ENCODE data around the gene GRIK4. TPM values are rescaled to one million over a fixed set of nuclear protein-coding genes. Genes with fewer than 3 reads are reported as not detected.

Gene GRIK4
- total RNA-seq, 1 donor from 2014 or later: 4.3 TPM

DNA sequence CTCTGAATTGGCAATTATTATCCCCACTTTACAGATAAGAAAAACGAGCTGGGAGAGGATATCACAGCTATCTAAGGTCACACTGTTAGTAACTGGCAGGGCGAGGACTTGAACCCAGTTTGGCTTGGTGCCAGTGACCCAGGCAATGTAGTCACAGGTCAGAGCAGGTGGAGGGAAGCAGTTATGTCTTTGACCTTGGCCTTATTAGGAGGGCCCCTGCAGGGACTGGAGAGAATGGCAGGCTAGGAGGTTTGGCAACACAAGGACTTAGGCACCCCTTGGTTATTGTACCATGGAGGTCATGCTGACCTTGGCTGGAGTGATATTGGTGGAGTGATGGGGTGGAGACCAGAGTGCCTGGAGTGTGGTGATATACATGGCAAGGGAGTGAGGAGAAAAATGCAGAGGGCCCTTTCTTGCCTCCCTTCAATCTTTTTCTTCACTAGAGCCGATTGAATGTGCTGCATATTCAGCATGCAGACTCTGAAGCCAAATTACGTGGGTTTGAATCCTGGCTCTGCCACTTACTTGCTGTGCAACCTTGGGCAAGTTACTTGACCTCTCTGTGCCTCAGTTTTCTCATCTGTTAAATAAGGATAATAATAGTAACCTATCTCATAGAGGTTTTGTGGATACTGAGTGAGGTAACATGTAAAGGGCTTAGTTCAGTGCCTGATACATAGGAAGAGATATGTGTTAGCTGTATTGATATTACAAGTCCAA is 419.7 kb downstream of the GRIK4 start:
- Histone ChIP-seq H3K4me1 (no peaks in the 10 kb centered on the region), H3K27ac (no peak overlapping the region), H3K9me3 (no peaks in the 10 kb centered on the region), H3K36me3 (no peaks in the 10 kb centered on the region), H3K4me3 (no peak overlapping the region), H3K27me3 (no peaks in the 10 kb centered on the region)
- no peak for DNase-seq
- TF ChIP-seq, protein P1, sequence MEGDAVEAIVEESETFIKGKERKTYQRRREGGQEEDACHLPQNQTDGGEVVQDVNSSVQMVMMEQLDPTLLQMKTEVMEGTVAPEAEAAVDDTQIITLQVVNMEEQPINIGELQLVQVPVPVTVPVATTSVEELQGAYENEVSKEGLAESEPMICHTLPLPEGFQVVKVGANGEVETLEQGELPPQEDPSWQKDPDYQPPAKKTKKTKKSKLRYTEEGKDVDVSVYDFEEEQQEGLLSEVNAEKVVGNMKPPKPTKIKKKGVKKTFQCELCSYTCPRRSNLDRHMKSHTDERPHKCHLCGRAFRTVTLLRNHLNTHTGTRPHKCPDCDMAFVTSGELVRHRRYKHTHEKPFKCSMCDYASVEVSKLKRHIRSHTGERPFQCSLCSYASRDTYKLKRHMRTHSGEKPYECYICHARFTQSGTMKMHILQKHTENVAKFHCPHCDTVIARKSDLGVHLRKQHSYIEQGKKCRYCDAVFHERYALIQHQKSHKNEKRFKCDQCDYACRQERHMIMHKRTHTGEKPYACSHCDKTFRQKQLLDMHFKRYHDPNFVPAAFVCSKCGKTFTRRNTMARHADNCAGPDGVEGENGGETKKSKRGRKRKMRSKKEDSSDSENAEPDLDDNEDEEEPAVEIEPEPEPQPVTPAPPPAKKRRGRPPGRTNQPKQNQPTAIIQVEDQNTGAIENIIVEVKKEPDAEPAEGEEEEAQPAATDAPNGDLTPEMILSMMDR (IDR thresholded peaks at IDR 0.05): no peak
- ATAC-seq: no peak
- intact Hi-C loops (cut with DNase I): no loop called here

DNA sequence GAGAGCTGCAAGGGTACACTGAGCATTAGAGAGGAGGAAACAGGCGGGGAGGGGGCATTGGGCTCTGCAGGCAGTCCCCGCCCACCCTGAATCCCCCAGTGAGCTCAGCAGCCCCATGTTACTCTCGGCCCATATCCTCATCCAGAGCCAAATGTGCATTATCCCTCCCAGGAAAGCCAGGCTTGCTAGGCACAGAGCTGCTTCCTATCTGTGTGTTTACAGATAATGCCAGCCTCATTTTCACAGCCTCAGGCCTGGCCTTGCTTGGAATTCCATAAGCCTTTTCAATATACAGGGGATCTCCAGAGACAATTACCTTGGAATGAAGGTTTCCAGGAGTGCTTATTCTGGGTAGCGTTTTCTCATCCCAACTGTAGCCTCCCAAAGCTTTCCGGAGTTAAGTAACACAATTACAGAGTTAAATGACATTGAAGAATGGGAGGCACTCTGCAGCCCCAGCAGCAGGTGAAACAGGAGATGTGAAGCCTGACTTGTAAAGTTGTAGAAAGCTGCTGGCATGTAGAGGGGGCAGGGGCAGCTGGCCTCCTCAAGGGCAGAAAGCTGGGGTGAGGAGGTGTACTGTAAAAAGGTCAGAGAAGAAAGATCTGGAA is 420.9 kb downstream of the GRIK4 start:
- H3K27ac ChIP-seq: no peak overlapping the region
- H3K4me1 ChIP-seq: no peaks in the 10 kb centered on the region
- ATAC-seq (no peak), DNase-seq (no peak)
- no peaks in the 10 kb centered on the region for H3K36me3 ChIP-seq
- H3K9me3 ChIP-seq: no peaks in the 10 kb centered on the region
- TF ChIP-seq, protein P1 (IDR thresholded peaks at IDR 0.05): no peak
- no peak overlapping the region for H3K4me3 ChIP-seq
- intact Hi-C loops (cut with DNase I): no loop called here
- H3K27me3 ChIP-seq: peaks cover 3% of the 10 kb centered on the region

DNA sequence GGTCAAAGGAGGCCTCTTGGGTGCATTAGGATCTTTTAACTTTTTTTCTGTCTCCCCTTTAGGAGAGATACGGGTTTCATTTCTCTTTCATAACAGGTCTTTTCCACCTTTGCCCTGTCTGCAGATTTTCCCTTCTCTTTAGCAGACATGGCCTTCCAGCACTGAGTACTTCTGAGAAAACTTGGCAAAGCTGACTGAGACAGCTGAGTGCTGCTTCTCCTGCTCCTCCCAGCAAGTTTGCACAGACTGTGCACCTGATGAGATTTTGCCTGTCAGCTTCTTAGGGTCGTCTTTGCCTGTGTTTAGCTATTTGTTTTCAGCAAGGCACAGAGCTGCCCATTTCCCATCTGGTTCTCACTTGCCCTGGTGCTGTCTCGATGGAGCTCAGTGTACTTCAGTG is 424.8 kb downstream of the GRIK4 start:
- Histone ChIP-seq H3K9me3 (no peaks in the 10 kb centered on the region), H3K27me3 (peaks cover 4% of the 10 kb centered on the region), H3K4me3 (no peak overlapping the region), H3K36me3 (no peaks in the 10 kb centered on the region), H3K4me1 (no peaks in the 10 kb centered on the region), H3K27ac (no peak overlapping the region)
- ATAC-seq: no peak
- DNase-seq: no peak
- TF ChIP-seq, protein P1 (IDR thresholded peaks at IDR 0.05): no peak
- intact Hi-C loops (cut with DNase I): no loop called here

DNA sequence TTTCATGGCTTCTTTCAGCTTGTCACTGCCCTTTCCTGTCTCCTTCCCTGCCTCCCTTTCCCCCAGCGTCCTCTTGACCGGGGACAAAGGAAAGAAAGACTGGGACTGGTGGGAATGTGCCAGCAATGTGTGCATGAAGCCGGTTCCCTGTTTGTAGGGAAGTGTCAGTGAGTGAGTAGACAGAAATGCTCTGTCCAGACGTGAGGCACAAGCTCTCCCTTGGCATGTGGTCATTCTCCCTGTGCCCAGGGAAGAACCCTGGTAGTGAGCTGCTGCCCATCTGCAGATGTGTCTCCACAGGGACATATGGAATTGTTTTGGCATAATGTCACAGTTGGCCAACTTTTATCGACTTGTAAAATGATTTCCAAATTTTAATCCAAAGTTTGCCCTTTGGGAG is 426.0 kb downstream of the GRIK4 start:
- Histone ChIP-seq H3K27ac (no peak overlapping the region), H3K27me3 (peaks cover 4% of the 10 kb centered on the region), H3K36me3 (no peaks in the 10 kb centered on the region), H3K4me1 (no peaks in the 10 kb centered on the region), H3K4me3 (no peak overlapping the region), H3K9me3 (no peaks in the 10 kb centered on the region)
- DNase-seq: no peak
- intact Hi-C loops (cut with DNase I): no loop called here
- TF ChIP-seq, protein P1 (IDR thresholded peaks at IDR 0.05): no peak
- ATAC-seq: no peak

DNA sequence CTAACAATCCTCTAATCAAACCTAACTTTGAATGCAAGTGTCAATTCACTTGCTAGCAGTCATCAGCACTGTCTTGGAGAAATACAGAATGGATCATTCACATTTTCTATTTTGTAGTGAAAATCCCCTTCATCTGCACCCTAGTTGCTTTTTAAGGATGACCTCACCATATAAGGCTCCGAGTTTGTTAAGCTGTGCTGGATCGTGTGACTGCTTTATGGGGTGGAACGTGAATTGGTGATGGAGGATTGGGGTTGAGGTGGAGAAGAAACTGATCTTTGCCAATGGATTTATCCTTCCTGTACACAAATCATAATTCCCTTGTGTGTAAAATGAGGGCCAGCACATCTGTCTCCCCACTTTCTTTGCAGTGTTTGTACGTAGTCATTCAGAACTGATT is 426.7 kb downstream of the GRIK4 start:
- Histone ChIP-seq H3K27me3 (peaks cover 4% of the 10 kb centered on the region), H3K27ac (no peak overlapping the region), H3K9me3 (no peaks in the 10 kb centered on the region), H3K4me3 (no peak overlapping the region), H3K36me3 (no peaks in the 10 kb centered on the region), H3K4me1 (no peaks in the 10 kb centered on the region)
- TF ChIP-seq, protein P1 (IDR thresholded peaks at IDR 0.05): no peak
- DNase-seq: no peak
- intact Hi-C loops (cut with DNase I): no loop called here
- ATAC-seq: no peak

All from upper lobe of right lung (tissue), 1 donor.